DND-41 (cell line): ENCODE measurements around the gene DAB1.

Experiments
- ATAC-seq: fragments of 200-7000 bp; cut with Tn5 transposase; 3 replicates; pipeline ENCODE4 v1.9.1; 2021; ENCODE audit warnings: low read depth; ENCODE audit not compliant: insufficient read depth
- DNase-seq: peaks from one replicate; pipeline ENCODE4 v3.0.0-alpha.2; 2020
- H2AFZ ChIP-seq: 2 replicates; pipeline ENCODE4 v1.6.0; 2012; ENCODE audit warnings: low read depth, low read length
- H3K27ac ChIP-seq: 2 replicates; pipeline ENCODE4 v1.5.1; 2012; ENCODE audit warnings: low read length, inconsistent platforms
- H3K27me3 ChIP-seq: fragments of 200-600 bp; sonication (generic); 2 replicates; pipeline ENCODE4 v1.6.0; 2012; ENCODE audit warnings: low read length, mild to moderate bottlenecking, inconsistent platforms; ENCODE audit not compliant: insufficient read depth, poor library complexity
- H3K36me3 ChIP-seq: 2 replicates; pipeline ENCODE4 v1.5.1; 2012; ENCODE audit warnings: low read length, inconsistent platforms; ENCODE audit not compliant: insufficient read depth
- H3K4me1 ChIP-seq: 2 replicates; pipeline ENCODE4 v1.5.1; 2012; ENCODE audit warnings: mild to moderate bottlenecking, low read length; ENCODE audit not compliant: insufficient read depth
- H3K4me2 ChIP-seq: 2 replicates; pipeline ENCODE4 v1.6.0; 2012; ENCODE audit warnings: mild to moderate bottlenecking, moderate library complexity, low read length, inconsistent platforms; ENCODE audit not compliant: insufficient read depth
- H3K4me3 ChIP-seq, 2 experiments: fragments of 200-600 bp in 1 of 2; shearing (Covaris generic) in 1 of 2; 2 replicates each; pipeline ENCODE4 v1.5.1; 2012 to 2016; ENCODE audit warnings: inconsistent platforms in 2 of 2, low read length in 2 of 2, mild to moderate bottlenecking in 2 of 2, low read depth in 1 of 2, moderate library complexity in 1 of 2
- H3K79me2 ChIP-seq: 2 replicates; pipeline ENCODE4 v1.6.0; 2012; ENCODE audit warnings: low read length, inconsistent platforms; ENCODE audit not compliant: insufficient read depth
- H3K9ac ChIP-seq: 2 replicates; pipeline ENCODE4 v1.6.0; 2012; ENCODE audit warnings: low read depth, mild to moderate bottlenecking, inconsistent platforms, low read length, moderate library complexity
- H3K9me3 ChIP-seq: 2 replicates; pipeline ENCODE4 v1.5.1; 2012; ENCODE audit warnings: low read length, moderate library complexity, mild to moderate bottlenecking, inconsistent platforms; ENCODE audit not compliant: insufficient read depth, severe bottlenecking
- H4K20me1 ChIP-seq: 2 replicates; pipeline ENCODE4 v1.6.0; 2012; ENCODE audit warnings: low read length; ENCODE audit not compliant: insufficient read depth
- CTCF ChIP-seq: IDR thresholded peaks from 2 replicates; pipeline ENCODE4 v1.5.1; 2012; ENCODE audit warnings: borderline replicate concordance, low read length, moderate library complexity, mild to moderate bottlenecking; ENCODE audit not compliant: poor library complexity, severe bottlenecking; ENCODE audit errors: extremely low read depth
- EZH2 ChIP-seq: IDR thresholded peaks from 3 replicates; pipeline ENCODE4 v1.6.1; 2012; ENCODE audit warnings: borderline replicate concordance, low read depth, mild to moderate bottlenecking, moderate library complexity, low read length, inconsistent platforms; ENCODE audit not compliant: severe bottlenecking

The DAB1 gene

GRCh38 chr1:57353654-57354053 is 70.2 kb downstream of the DAB1 start:
- no peak overlapping the region for H2AFZ ChIP-seq
- H3K4me3 ChIP-seq: no peak overlapping the region
- no peaks in the 10 kb centered on the region for H4K20me1 ChIP-seq
- H3K79me2 ChIP-seq: no peaks in the 10 kb centered on the region
- H3K9ac ChIP-seq: no peak overlapping the region
- TF ChIP-seq CTCF (no peak), EZH2 (no peak)
- H3K27ac ChIP-seq: no peak overlapping the region
- no peak overlapping the region for H3K4me2 ChIP-seq
- DNase-seq: no peak
- no peaks in the 10 kb centered on the region for H3K27me3 ChIP-seq
- H3K9me3 ChIP-seq: no peaks in the 10 kb centered on the region
- H3K36me3 ChIP-seq: no peaks in the 10 kb centered on the region
- no peak for ATAC-seq
- no peaks in the 10 kb centered on the region for H3K4me1 ChIP-seq

GRCh38 chr1:57350610-57351009 is 73.2 kb downstream of the DAB1 start:
- TF ChIP-seq EZH2: no peak
- TF ChIP-seq CTCF: no peak
- H3K27me3 ChIP-seq: peaks cover 1% of the 10 kb centered on the region
- H3K27ac ChIP-seq: no peak overlapping the region
- H3K79me2 ChIP-seq: no peaks in the 10 kb centered on the region
- no peaks in the 10 kb centered on the region for H3K36me3 ChIP-seq
- H2AFZ ChIP-seq: no peak overlapping the region
- H3K4me3 ChIP-seq: no peak overlapping the region
- DNase-seq: no peak
- H4K20me1 ChIP-seq: no peaks in the 10 kb centered on the region
- no peak overlapping the region for H3K9ac ChIP-seq
- ATAC-seq: no peak
- H3K4me1 ChIP-seq: no peaks in the 10 kb centered on the region
- no peaks in the 10 kb centered on the region for H3K9me3 ChIP-seq
- no peak overlapping the region for H3K4me2 ChIP-seq

- TF ChIP-seq CTCF (no peak), EZH2 (no peak)
- H3K27me3 ChIP-seq: peaks cover 2% of the 10 kb centered on the region
Observed at GRCh38 chr1:57348921-57349320, 74.9 kb downstream of the DAB1 start.

GRCh38 chr1:57345916-57346315 is 77.9 kb downstream of the DAB1 start:
- no peaks in the 10 kb centered on the region for H3K36me3 ChIP-seq
- H4K20me1 ChIP-seq: no peaks in the 10 kb centered on the region
- ATAC-seq: no peak
- no peaks in the 10 kb centered on the region for H3K4me1 ChIP-seq
- TF ChIP-seq EZH2 (no peak), CTCF (no peak)
- no peak overlapping the region for H3K4me3 ChIP-seq
- H3K27me3 ChIP-seq: peaks cover 2% of the 10 kb centered on the region
- H3K79me2 ChIP-seq: no peaks in the 10 kb centered on the region
- H3K9me3 ChIP-seq: no peaks in the 10 kb centered on the region
- H3K27ac ChIP-seq: no peak overlapping the region
- no peak overlapping the region for H3K4me2 ChIP-seq
- DNase-seq: no peak
- no peak overlapping the region for H2AFZ ChIP-seq
- no peak overlapping the region for H3K9ac ChIP-seq

More at GRCh38 chr1:57348921-57349320, 74.9 kb downstream of the DAB1 start:
- Histone ChIP-seq H3K9me3 (no peaks in the 10 kb centered on the region), H3K4me1 (no peaks in the 10 kb centered on the region), H3K27ac (no peak overlapping the region), H3K4me2 (no peak overlapping the region), H4K20me1 (no peaks in the 10 kb centered on the region), H2AFZ (no peak overlapping the region), H3K36me3 (no peaks in the 10 kb centered on the region), H3K79me2 (no peaks in the 10 kb centered on the region), H3K4me3 (no peak overlapping the region), H3K9ac (no peak overlapping the region)
- DNase-seq (no peak), ATAC-seq (no peak)
